ENCODE results near the gene AP2A1.

Gene AP2A1

GRCh38 chr19:49764341-49764740 is 2.5 kb upstream of the AP2A1 start:
- no peak overlapping the region for H3K4me3 ChIP-seq (replicated peaks; ENCODE audit: low read depth, low read length)
- no peak for DNase-seq (ENCODE audit: extremely low read depth, low read depth)
- TF ChIP-seq CTCF (IDR thresholded peaks at IDR 0.05; ENCODE audit: low read depth, low read length, missing control alignments): no peak

DNA sequence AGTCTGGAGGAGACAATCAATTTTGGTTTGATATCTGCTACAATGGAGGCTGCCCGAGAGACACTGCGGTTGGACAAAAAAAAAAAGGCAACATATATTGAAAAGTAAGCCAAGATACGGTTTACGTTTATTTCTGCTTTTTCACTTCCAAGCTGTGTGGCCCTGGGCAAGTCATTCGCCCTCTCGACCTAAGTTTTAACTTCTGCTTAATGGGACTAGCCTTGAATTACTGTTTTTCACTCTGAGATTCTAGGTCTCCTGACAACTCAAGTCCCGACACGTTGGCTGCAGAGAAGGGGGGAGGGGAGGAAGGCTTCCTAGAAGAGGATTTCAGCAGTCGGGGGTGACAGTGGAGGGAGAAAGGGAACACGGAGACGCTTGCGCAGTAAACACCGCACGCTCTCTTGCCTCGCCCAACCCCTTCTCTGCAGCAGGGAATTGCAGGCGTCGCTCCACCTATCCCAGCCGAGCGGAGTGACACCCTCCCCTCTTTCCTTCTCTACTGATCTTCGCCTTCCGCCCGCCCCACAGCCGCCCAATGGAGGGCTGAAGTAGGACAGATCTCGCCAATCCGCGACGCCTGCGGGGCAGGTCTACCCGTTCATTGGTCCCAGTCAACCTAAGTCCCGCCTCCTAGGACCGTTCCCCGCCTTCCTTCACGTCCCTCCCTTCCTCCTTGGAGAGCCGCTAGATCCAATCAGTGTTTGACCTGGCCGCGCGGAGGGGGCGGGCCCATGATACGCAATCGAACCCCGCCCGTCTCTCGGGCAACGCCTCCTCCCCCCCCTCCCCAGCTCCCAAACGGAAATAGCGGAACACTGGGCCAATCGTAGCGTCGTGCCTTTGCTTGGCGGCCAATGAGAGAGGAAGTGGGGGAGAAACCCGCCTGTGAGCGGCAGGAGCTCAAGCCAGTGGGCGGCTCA is 533 bp upstream of the AP2A1 start:
- TF ChIP-seq CTCF (IDR thresholded peaks at IDR 0.05; ENCODE audit: low read depth, low read length, missing control alignments): no peak
- H3K4me3 ChIP-seq (replicated peaks; ENCODE audit: low read depth, low read length): peak overlapping the region; percentile 30
- DNase-seq (ENCODE audit: extremely low read depth, low read depth): peak; percentile 99

DNA sequence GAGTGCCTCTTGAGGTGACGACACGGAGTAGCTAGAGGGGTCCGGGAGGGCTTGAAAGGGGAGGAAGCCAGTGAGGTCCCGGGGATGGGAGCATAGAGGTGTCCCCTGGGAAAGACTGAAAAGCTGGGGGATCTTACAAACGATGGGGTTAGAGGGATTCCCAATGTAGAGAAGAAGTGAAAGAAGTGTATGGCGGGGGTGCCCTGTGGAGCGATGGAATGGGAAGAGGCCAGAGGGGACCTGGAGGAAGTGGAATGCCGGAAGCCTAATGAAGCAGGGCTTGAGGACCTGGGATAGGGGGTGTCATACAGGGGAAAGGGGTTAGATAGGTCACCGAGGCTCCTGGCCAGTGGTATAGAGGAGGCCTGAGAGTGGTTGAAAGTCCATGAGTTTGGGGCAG is 580 bp downstream of the AP2A1 start:
- no peak for TF ChIP-seq CTCF (IDR thresholded peaks at IDR 0.05; ENCODE audit: low read depth, low read length, missing control alignments)
- peak overlapping the region; percentile 52 for H3K4me3 ChIP-seq (replicated peaks; ENCODE audit: low read depth, low read length)
- DNase-seq (ENCODE audit: extremely low read depth, low read depth): no peak

DNA sequence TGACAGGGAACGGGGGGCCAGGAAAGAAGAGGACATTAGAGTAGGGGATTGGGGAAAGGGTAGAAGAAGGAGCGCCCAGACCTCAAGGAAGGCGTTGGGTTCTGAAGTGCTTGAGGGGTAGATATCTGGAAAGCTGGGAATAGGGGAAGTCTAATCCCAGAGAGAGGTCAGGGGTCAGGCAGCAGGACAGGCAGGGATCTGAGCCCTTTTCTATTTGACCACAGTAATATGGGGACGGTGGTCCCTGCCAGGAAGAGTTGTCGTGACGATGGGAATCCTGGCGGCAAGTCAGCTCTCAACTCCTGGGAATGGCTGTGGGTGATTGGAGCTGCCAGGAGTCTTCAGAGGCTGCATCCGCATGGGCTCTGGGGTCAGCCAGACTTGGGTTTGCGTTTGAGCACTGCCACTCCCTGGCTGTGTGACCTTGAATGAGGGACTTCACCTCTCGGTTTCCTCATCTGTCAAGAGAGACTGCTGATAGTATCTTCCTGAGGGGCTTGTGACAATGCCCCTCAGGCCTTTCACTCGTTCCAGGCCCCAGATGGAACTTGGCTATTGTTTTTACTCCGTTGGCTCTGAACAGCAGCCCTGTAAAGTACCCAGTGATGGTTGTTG is 1.3 kb downstream of the AP2A1 start:
- TF ChIP-seq CTCF (IDR thresholded peaks at IDR 0.05; ENCODE audit: low read depth, low read length, missing control alignments): no peak
- no peak for DNase-seq (ENCODE audit: extremely low read depth, low read depth)
- peak overlapping the region; percentile 52 for H3K4me3 ChIP-seq (replicated peaks; ENCODE audit: low read depth, low read length)

GRCh38 chr19:49770529-49770928 is 3.7 kb downstream of the AP2A1 start:
- H3K4me3 ChIP-seq (replicated peaks; ENCODE audit: low read depth, low read length): no peak overlapping the region
- DNase-seq (ENCODE audit: extremely low read depth, low read depth): no peak
- no peak for TF ChIP-seq CTCF (IDR thresholded peaks at IDR 0.05; ENCODE audit: low read depth, low read length, missing control alignments)

- H3K4me3 ChIP-seq (replicated peaks; ENCODE audit: low read depth, low read length): no peak overlapping the region
- TF ChIP-seq CTCF (IDR thresholded peaks at IDR 0.05; ENCODE audit: low read depth, low read length, missing control alignments): no peak
- DNase-seq (ENCODE audit: extremely low read depth, low read depth): no peak
Observed at GRCh38 chr19:49771674-49772139, 4.9 kb downstream of the AP2A1 start.

All from HFF-Myc (cell line).